ENCODE data around the gene RBM20. TPM values are rescaled to one million over a fixed set of nuclear protein-coding genes. Genes with fewer than 3 reads are reported as not detected.

Gene RBM20
- total RNA-seq, 4 donors from 2014 or later: 1.6 to 18.6 (median 3.2) TPM

- DNase-seq (ENCODE audit: low spot score in 2 of 2): no peak
- Histone ChIP-seq H3K9me3 (no peaks in the 10 kb centered on the region), H3K27me3 (no peaks in the 10 kb centered on the region), H3K36me3 (no peaks in the 10 kb centered on the region), H3K4me3 (no peak overlapping the region), H3K4me1 (peaks cover 2% of the 10 kb centered on the region), H3K27ac (no peak overlapping the region)
- WGBS: 84% methylated on average over 6 of the region's 6 CpGs
- TF ChIP-seq CTCF (IDR thresholded peaks at IDR 0.05) (no peak), EP300 (IDR thresholded peaks at IDR 0.05) (no peak), POLR2A (IDR thresholded peaks at IDR 0.05) (no peak), POLR2AphosphoS5 (IDR thresholded peaks at IDR 0.05) (no peak)
Observed at GRCh38 chr10:110698782-110699201, 54.7 kb downstream of the RBM20 start.

GRCh38 chr10:110699859-110700468 is 55.8 kb downstream of the RBM20 start:
- TF ChIP-seq CTCF (IDR thresholded peaks at IDR 0.05) (no peak), POLR2A (IDR thresholded peaks at IDR 0.05) (no peak), EP300 (IDR thresholded peaks at IDR 0.05) (no peak), POLR2AphosphoS5 (IDR thresholded peaks at IDR 0.05) (no peak)
- Histone ChIP-seq H3K27me3 (no peaks in the 10 kb centered on the region), H3K4me1 (peaks cover 2% of the 10 kb centered on the region), H3K9me3 (no peaks in the 10 kb centered on the region), H3K27ac (no peak overlapping the region), H3K36me3 (no peaks in the 10 kb centered on the region), H3K4me3 (no peak overlapping the region)
- WGBS: 69% methylated on average over 10 of the region's 10 CpGs
- DNase-seq (ENCODE audit: low spot score in 2 of 2): no peak

- TF ChIP-seq EP300 (IDR thresholded peaks at IDR 0.05): no peak
- TF ChIP-seq CTCF (IDR thresholded peaks at IDR 0.05): no peak
- no peak for TF ChIP-seq POLR2A (IDR thresholded peaks at IDR 0.05)
- no peak for TF ChIP-seq POLR2AphosphoS5 (IDR thresholded peaks at IDR 0.05)
- Histone ChIP-seq H3K36me3 (no peaks in the 10 kb centered on the region), H3K27ac (no peak overlapping the region), H3K27me3 (no peaks in the 10 kb centered on the region), H3K4me1 (peaks cover 2% of the 10 kb centered on the region), H3K9me3 (no peaks in the 10 kb centered on the region), H3K4me3 (no peak overlapping the region)
- no peak for DNase-seq (ENCODE audit: low spot score in 2 of 2)
- WGBS: 89% methylated on average over 10 of the region's 10 CpGs
Observed at GRCh38 chr10:110700947-110701616, 56.9 kb downstream of the RBM20 start.

- 56% methylated on average over 3 of the region's 3 CpGs for WGBS
- no peak overlapping the region for H3K27ac ChIP-seq
Observed at GRCh38 chr10:110701617-110701971, 57.5 kb downstream of the RBM20 start.

More at GRCh38 chr10:110701617-110701971, 57.5 kb downstream of the RBM20 start:
- no peak overlapping the region for H3K4me3 ChIP-seq
- no peaks in the 10 kb centered on the region for H3K27me3 ChIP-seq
- TF ChIP-seq POLR2A (IDR thresholded peaks at IDR 0.05): no peak
- no peak for TF ChIP-seq POLR2AphosphoS5 (IDR thresholded peaks at IDR 0.05)
- no peak for TF ChIP-seq CTCF (IDR thresholded peaks at IDR 0.05)
- no peak for TF ChIP-seq EP300 (IDR thresholded peaks at IDR 0.05)
- H3K4me1 ChIP-seq: peaks cover 2% of the 10 kb centered on the region
- H3K36me3 ChIP-seq: no peaks in the 10 kb centered on the region
- DNase-seq (ENCODE audit: low spot score in 2 of 2): no peak
- no peaks in the 10 kb centered on the region for H3K9me3 ChIP-seq

Measured in suprapubic skin (tissue), 4 donors.